Stimulated activated CD8-positive, alpha-beta memory T cell treated with anti-CD3 and anti-CD28 coated beads, Interleukin-2, amount 100 ng/mL, for 48 hours (primary cell): ENCODE data around the gene CDX1.

Source experiments
- DNase-seq, 2 donors: peaks; one replicate each; pipeline ENCODE4 v3.0.0-alpha.2; 2020; ENCODE audit warnings: low read depth in 2 of 2

The CDX1 gene

GRCh38 chr5:150131978-150132694, 34.4 kb upstream of the CDX1 start:
- DNase-seq, result no peak

- DNase-seq, result no peak
Observed at GRCh38 chr5:150132740-150133139, 33.8 kb upstream of the CDX1 start.

GRCh38 chr5:150133581-150134197, 32.9 kb upstream of the CDX1 start:
- DNase-seq, result no peak

GRCh38 chr5:150134198-150134588, 32.4 kb upstream of the CDX1 start:
- no peak for DNase-seq

- DNase-seq, result no peak
Observed at GRCh38 chr5:150135557-150136304, 30.8 kb upstream of the CDX1 start.

- DNase-seq, result no peak
Observed at GRCh38 chr5:150136305-150137167, 30.0 kb upstream of the CDX1 start.

- no peak for DNase-seq
Observed at GRCh38 chr5:150137168-150137957, 29.2 kb upstream of the CDX1 start.

GRCh38 chr5:150137997-150138396, 28.6 kb upstream of the CDX1 start:
- no peak for DNase-seq

GRCh38 chr5:150138551-150139265, 27.9 kb upstream of the CDX1 start:
- no peak for DNase-seq

GRCh38 chr5:150139334-150139733, 27.2 kb upstream of the CDX1 start:
- DNase-seq, result no peak

- no peak for DNase-seq
Observed at GRCh38 chr5:150140830-150141229, 25.7 kb upstream of the CDX1 start.

GRCh38 chr5:150141544-150142184, 24.9 kb upstream of the CDX1 start:
- DNase-seq, result no peak

GRCh38 chr5:150142185-150142958, 24.2 kb upstream of the CDX1 start:
- DNase-seq, result no peak

- no peak for DNase-seq
Observed at GRCh38 chr5:150142959-150143349, 23.6 kb upstream of the CDX1 start.

GRCh38 chr5:150143350-150144245, 23.0 kb upstream of the CDX1 start:
- DNase-seq, result no peak

GRCh38 chr5:150144246-150144801, 22.3 kb upstream of the CDX1 start:
- no peak for DNase-seq

- DNase-seq, result no peak
Observed at GRCh38 chr5:150144879-150145278, 21.7 kb upstream of the CDX1 start.

GRCh38 chr5:150146235-150146634, 20.3 kb upstream of the CDX1 start:
- no peak for DNase-seq
